Right atrium auricular region (tissue), 2 donors: ENCODE measurements around the gene KCTD21. TPM values are rescaled to one million over a fixed set of nuclear protein-coding genes. Genes with fewer than 3 reads are reported as not detected.

Experiments
- DNase-seq: peaks from one replicate; pipeline ENCODE4 v3.0.0-alpha.2; 2019; ENCODE audit warnings: low spot score
- H3K27ac ChIP-seq, 2 donors: fragments of 200-600 bp; sonication (generic); 1 replicate in 1 of 2; 2 replicates in 1 of 2; pipeline ENCODE4 v1.5.1; 2016 to 2019
- H3K27me3 ChIP-seq, 2 donors: fragments of 200-600 bp; sonication (generic); one replicate each; pipeline versions ENCODE4 v1.5.1 to v1.6.0; 2017 to 2019
- H3K36me3 ChIP-seq: fragments of 200-600 bp; sonication (generic); one replicate; pipeline ENCODE4 v1.5.1; 2016
- H3K4me1 ChIP-seq, 2 donors: fragments of 200-600 bp; sonication (generic); one replicate each; pipeline versions ENCODE4 v1.5.1 to v1.6.0; 2017 to 2019
- H3K4me3 ChIP-seq, 2 donors: fragments of 200-600 bp; sonication (generic); 1 replicate in 1 of 2; 2 replicates in 1 of 2; pipeline ENCODE4 v1.5.1; 2017 to 2019; ENCODE audit warnings: mild to moderate bottlenecking in 1 of 2, moderate library complexity in 1 of 2
- H3K9me3 ChIP-seq, 2 donors: fragments of 200-600 bp; sonication (generic); one replicate each; pipeline ENCODE4 v1.5.1; 2019
- CTCF ChIP-seq, 2 donors: fragments of 200-600 bp; sonication (generic); IDR thresholded peaks; one replicate each; pipeline ENCODE4 v1.5.1; 2019; ENCODE audit warnings: antibody characterized with exemption in 2 of 2
- total RNA-seq, 2 donors: library from RNA; depleted of rRNA; stranded (reverse); fragments of >200 nt; gene quantifications; one replicate each; pipeline ENCODE4 v1.1.0, GENCODE V29; 2016

The KCTD21 gene
- total RNA-seq, 2 donors from 2014 or later: 9.8 to 12.9 TPM

DNA sequence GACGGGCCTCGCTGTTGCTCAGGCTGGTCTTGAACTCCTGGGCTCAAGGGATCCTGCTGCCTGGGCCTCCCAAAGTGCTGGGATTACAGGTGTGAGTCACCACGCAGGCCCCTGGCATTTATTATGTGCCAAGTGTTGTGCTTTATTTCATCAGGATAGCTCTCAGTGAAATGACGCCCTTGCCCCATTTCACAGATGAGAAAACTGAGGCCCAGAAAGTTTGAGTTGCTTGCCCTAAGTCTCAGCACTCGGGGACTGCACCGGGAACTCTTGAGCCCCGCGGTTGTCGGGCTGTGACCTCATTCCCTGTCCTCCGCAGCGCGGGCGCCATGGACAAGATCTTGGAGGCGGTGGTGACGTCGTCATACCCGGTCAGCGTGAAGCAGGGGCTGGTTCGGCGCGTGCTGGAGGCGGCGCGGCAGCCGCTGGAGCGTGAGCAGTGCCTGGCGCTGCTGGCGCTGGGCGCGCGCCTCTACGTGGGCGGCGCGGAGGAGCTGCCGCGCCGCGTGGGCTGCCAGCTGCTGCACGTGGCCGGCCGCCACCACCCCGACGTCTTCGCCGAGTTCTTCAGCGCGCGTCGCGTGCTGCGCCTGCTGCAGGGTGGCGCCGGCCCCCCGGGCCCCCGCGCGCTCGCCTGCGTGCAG, 7.6 kb upstream of the KCTD21 start:
- no peak for DNase-seq
- H3K4me3 ChIP-seq: no peak overlapping the region
- no peaks in the 10 kb centered on the region for H3K27me3 ChIP-seq
- TF ChIP-seq CTCF (IDR thresholded peaks at IDR 0.05): no peak
- no peak overlapping the region for H3K27ac ChIP-seq
- H3K9me3 ChIP-seq: no peaks in the 10 kb centered on the region
- H3K36me3 ChIP-seq: peaks cover 26% of the 10 kb centered on the region
- peaks cover 0 to 33% of the 10 kb centered on the region in 2 donors for H3K4me1 ChIP-seq

DNA sequence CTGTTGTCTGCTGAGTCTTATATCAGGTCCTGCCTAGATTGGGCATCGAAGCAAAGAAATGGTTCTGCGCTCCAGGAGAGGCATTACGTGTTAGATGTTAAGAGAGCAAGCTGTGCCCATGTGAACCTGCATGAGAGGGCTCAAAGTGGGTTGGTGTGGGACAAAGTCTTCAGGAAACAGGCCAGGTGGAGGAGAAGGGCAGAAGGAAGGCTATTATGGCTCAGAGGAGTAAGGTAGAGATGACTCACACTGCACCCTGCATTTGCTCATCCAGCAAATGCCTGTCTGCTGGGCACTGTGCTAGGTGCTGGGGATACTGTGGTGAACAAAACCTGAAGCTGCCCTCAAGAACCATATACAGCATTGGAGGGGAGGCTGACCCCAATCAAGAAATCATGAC, 6.1 kb upstream of the KCTD21 start:
- Histone ChIP-seq H3K4me3 (no peak overlapping the region), H3K27ac (no peak overlapping the region), H3K4me1 (peaks cover 0 to 43% of the 10 kb centered on the region in 2 donors), H3K27me3 (no peaks in the 10 kb centered on the region), H3K36me3 (peaks cover 10% of the 10 kb centered on the region), H3K9me3 (no peaks in the 10 kb centered on the region)
- no peak for TF ChIP-seq CTCF (IDR thresholded peaks at IDR 0.05)
- no peak for DNase-seq

DNA sequence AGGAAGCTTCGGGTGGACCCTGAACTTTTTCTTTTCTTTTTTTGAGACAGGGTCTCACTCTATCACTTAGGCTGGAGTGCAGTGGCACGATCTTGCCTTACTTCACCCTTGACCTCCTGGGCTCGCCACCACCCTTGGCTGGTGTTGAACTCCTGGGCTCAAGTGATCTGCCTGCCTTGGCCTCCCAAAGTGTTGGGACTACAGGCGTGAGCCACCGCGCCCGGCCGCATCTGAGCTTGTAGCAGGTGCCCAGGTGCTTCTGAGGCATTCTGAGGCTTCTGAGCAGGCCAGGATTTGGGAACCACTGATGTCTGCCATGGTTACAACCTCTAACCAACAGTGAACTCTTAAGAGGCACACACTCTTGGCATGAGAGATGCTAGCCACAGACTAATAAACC, 5.4 kb upstream of the KCTD21 start:
- no peak for DNase-seq
- no peak for TF ChIP-seq CTCF (IDR thresholded peaks at IDR 0.05)
- H3K9me3 ChIP-seq: no peaks in the 10 kb centered on the region
- no peak overlapping the region for H3K27ac ChIP-seq
- H3K27me3 ChIP-seq: no peaks in the 10 kb centered on the region
- H3K36me3 ChIP-seq: peaks cover 8% of the 10 kb centered on the region
- peaks cover 0 to 49% of the 10 kb centered on the region in 2 donors for H3K4me1 ChIP-seq
- H3K4me3 ChIP-seq: no peak overlapping the region

DNA sequence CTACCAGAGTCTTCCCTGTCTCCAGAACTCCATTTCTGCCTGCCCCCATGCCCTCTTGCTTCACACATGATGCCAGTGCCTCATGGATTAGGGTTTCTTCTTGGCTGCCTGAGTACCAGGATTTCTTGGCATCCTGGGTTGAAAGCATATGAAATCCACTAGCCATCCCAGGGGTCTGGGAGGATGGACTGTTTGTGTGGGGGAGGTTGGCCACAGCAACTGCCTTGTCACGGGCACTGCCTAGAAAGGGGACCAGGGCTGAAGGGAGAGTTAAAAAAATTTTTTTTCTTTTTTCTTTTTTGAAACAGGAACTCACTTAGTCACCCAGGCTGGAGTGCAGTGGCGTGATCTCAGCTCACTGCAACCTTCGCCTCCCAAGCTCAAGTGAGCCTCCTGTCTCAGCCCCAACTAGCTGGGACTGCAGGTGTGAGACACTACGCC, 4.5 kb upstream of the KCTD21 start:
- H3K4me1 ChIP-seq: peaks cover 0 to 49% of the 10 kb centered on the region in 2 donors
- TF ChIP-seq CTCF (IDR thresholded peaks at IDR 0.05): no peak
- DNase-seq: no peak
- H3K36me3 ChIP-seq: no peaks in the 10 kb centered on the region
- no peaks in the 10 kb centered on the region for H3K27me3 ChIP-seq
- H3K9me3 ChIP-seq: no peaks in the 10 kb centered on the region
- no peak overlapping the region for H3K4me3 ChIP-seq
- H3K27ac ChIP-seq: peak overlapping the region; percentile 16 to 35

DNA sequence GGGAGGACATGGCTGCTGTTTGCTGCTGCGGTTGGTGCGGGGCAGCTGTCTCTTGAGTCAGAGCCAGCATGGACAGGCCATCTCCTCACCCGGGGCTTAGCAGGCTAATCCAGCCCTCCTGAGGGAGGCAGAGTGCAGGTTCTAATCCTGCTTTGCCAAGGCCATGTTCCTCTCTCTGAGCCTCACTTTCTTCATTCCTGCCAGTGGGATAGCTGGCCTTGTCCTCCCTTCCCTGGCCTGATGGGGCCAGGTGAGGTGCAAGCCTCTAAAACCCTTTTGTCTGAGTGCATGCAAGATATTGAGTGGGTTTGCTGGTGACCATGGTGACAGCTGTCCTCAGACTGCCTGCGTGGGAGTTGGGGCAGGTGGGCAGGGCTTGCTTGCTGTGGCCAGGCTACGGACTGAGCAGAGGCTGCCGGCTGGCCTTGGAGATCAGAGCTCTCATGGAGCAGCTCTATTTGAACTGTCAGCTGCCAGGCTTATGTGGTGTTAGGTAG, 3.8 kb upstream of the KCTD21 start:
- no peaks in the 10 kb centered on the region for H3K36me3 ChIP-seq
- H3K4me1 ChIP-seq: peaks cover 0 to 53% of the 10 kb centered on the region in 2 donors
- no peaks in the 10 kb centered on the region for H3K27me3 ChIP-seq
- no peak for DNase-seq
- H3K9me3 ChIP-seq: no peaks in the 10 kb centered on the region
- TF ChIP-seq CTCF (IDR thresholded peaks at IDR 0.05): no peak
- peak overlapping the region; percentile 16 to 35 for H3K27ac ChIP-seq
- H3K4me3 ChIP-seq: no peak overlapping the region
